BJ (cell line): ENCODE measurements around the gene IGFBP5. TPM values are rescaled to one million over a fixed set of nuclear protein-coding genes. Genes with fewer than 3 reads are reported as not detected.

Experiments
- CTCF ChIA-PET: fragments of 350-600 bp; formaldehyde crosslinking; extraction: SDS; loops from one replicate; lab custom pipeline; 2021; ENCODE audit warnings: antibody characterized with exemption, inconsistent platforms; lab: Yijun Ruan, JAX
- POLR2A ChIA-PET: fragments of 300-600 bp; sonication (Branson Sonifier 250); formaldehyde crosslinking; extraction: SDS; loops from one replicate; lab custom pipeline; 2021; ENCODE audit warnings: antibody characterized with exemption; lab: Charles Lee
- DNase-seq: peaks from one replicate; pipeline ENCODE4 v3.0.0-alpha.2; 2011; ENCODE audit warnings: low read depth
- H3K27me3 ChIP-seq: 2 replicates; pipeline ENCODE4 v1.6.0; 2011; ENCODE audit warnings: low read length; ENCODE audit not compliant: control insufficient read depth, insufficient read depth
- H3K36me3 ChIP-seq: 2 replicates; pipeline ENCODE4 v1.5.1; 2011; ENCODE audit warnings: low read length; ENCODE audit not compliant: control insufficient read depth, insufficient read depth
- H3K4me3 ChIP-seq: 2 replicates; pipeline ENCODE4 v1.5.1; 2011; ENCODE audit warnings: low read depth, mild to moderate bottlenecking, control low read depth, low read length
- CTCF ChIP-seq: IDR thresholded peaks from 2 replicates; pipeline ENCODE4 v1.5.1; 2011; ENCODE audit warnings: low read depth, mild to moderate bottlenecking, control low read depth, inconsistent platforms, low read length, moderate library complexity; ENCODE audit not compliant: insufficient read depth
- polyA plus RNA-seq: library from polyadenylated mRNA; depleted of rRNA; stranded (reverse); fragments of >200 nt; gene quantifications from 2 replicates; pipeline ENCODE4 v1.2.3, GENCODE V29; 2011; rRNA removed

Gene IGFBP5
- polyA plus RNA-seq, 1 experiment = 1,060 TPM

GRCh38 chr2:216626168-216626874 lies 69.0 kb downstream of the IGFBP5 start:
- TF ChIP-seq CTCF = no peak
- Histone ChIP-seq H3K27me3 (peaks cover 6% of the 10 kb centered on the region), H3K36me3 (no peaks in the 10 kb centered on the region), H3K4me3 (no peak overlapping the region)
- ChIA-PET CTCF (no interaction called here), POLR2A (no interaction called here)
- DNase-seq = no peak

GRCh38 chr2:216624251-216624650 lies 71.1 kb downstream of the IGFBP5 start:
- DNase-seq = no peak
- POLR2A ChIA-PET = no interaction called here
- TF ChIP-seq CTCF = no peak
- Histone ChIP-seq H3K36me3 (no peaks in the 10 kb centered on the region), H3K27me3 (peaks cover 4% of the 10 kb centered on the region), H3K4me3 (no peak overlapping the region)
- CTCF ChIA-PET = interaction anchor here (0.6 to 1.2 kb wide), 2 partner anchors 43 to 220 kb away, joined by 3 read pairs; no protein-coding TSS in a partner anchor

GRCh38 chr2:216622526-216622925 lies 72.8 kb downstream of the IGFBP5 start:
- H3K4me3 ChIP-seq = no peak overlapping the region

More at GRCh38 chr2:216622526-216622925, 72.8 kb downstream of the IGFBP5 start:
- H3K27me3 ChIP-seq = peaks cover 4% of the 10 kb centered on the region
- no peak for DNase-seq
- POLR2A ChIA-PET = no interaction called here
- TF ChIP-seq CTCF = no peak
- no peaks in the 10 kb centered on the region for H3K36me3 ChIP-seq
- CTCF ChIA-PET = no interaction called here

Other genes starting within 250 kb of the IGFBP5 start
- 4,924 and 5,113 TPM in 2 replicates for gene RPL37A, start 196.7 kb downstream of the IGFBP5 start, polyA plus RNA-seq
- 122 and 142 TPM in 2 replicates for gene IGFBP2, start 62.1 kb downstream of the IGFBP5 start, polyA plus RNA-seq
- gene TNP1, start 164.5 kb upstream of the IGFBP5 start, polyA plus RNA-seq = not detected in 2 replicates